ENCODE results near the gene AMN1. TPM values are rescaled to one million over a fixed set of nuclear protein-coding genes. Genes with fewer than 3 reads are reported as not detected.

Gene AMN1
- total RNA-seq, 1 experiment from 2014 or later = 15.8 TPM

DNA sequence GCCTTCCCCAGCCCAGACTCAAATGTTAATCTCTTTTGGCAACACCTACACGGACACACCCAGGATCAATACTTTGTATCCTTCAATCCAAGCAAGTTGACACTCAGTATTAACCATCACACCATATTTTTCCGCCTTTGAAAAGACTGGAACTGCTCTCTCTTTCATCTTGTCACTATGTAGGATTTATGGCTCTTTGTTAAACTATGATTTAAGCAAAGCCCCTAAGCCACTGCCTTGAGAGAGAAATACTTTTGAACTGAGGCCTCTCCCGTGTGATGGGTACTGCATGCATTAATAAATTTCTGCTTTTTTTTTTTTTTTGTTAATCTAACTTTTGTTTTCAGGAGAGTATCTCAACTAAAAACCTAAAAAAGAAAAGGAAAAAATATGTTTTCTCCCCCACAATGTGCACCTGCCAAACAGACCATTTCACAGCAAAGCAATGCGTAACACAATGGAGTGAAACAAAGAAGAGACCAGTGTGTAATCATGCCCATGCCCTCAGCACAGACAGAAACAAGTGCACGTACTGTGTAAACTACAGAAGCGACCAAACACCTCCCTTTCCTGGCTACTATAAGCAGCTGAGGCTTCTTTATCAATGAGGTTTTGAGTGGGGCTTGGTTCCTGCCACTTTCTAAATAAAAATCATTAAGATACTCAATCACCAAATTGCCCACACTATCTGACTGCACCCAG is 97.6 kb downstream of the AMN1 start:
- no peaks in the 10 kb centered on the region for H3K27me3 ChIP-seq (replicated peaks; ENCODE audit: insufficient read depth, low read depth, low read length, poor library complexity)
- intact Hi-C loops (cut with micrococcal nuclease; ENCODE audit: unreplicated experiment) = loop anchor here (10.0 kb wide), 1 partner anchor 786 kb away; no protein-coding TSS in a partner anchor
- TF ChIP-seq, protein P1, sequence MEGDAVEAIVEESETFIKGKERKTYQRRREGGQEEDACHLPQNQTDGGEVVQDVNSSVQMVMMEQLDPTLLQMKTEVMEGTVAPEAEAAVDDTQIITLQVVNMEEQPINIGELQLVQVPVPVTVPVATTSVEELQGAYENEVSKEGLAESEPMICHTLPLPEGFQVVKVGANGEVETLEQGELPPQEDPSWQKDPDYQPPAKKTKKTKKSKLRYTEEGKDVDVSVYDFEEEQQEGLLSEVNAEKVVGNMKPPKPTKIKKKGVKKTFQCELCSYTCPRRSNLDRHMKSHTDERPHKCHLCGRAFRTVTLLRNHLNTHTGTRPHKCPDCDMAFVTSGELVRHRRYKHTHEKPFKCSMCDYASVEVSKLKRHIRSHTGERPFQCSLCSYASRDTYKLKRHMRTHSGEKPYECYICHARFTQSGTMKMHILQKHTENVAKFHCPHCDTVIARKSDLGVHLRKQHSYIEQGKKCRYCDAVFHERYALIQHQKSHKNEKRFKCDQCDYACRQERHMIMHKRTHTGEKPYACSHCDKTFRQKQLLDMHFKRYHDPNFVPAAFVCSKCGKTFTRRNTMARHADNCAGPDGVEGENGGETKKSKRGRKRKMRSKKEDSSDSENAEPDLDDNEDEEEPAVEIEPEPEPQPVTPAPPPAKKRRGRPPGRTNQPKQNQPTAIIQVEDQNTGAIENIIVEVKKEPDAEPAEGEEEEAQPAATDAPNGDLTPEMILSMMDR (conservative IDR thresholded peaks at IDR 0.05; ENCODE audit: low read depth, low read length) = no peak
- no peak for TF ChIP-seq EZH2 (IDR thresholded peaks at IDR 0.05; ENCODE audit: borderline replicate concordance, low read depth, low read length, poor library complexity, severe bottlenecking)
- CTCF ChIA-PET = no interaction called here
- no peaks in the 10 kb centered on the region for H3K9me3 ChIP-seq (ENCODE audit: low read depth, low read length, poor library complexity, severe bottlenecking)
- H3K27ac ChIP-seq (ENCODE audit: low read depth, low read length, poor library complexity, severe bottlenecking) = no peak overlapping the region
- no peaks in the 10 kb centered on the region for H3K36me3 ChIP-seq (ENCODE audit: insufficient read depth, low read length, poor library complexity, severe bottlenecking)
- no peak overlapping the region for H3K4me3 ChIP-seq (ENCODE audit: low read depth, low read length, poor library complexity, severe bottlenecking)
- POLR2A ChIA-PET (ENCODE audit: low non-redundant PET) = interaction anchor here (0.6 kb wide), 1 partner anchor 196 kb away, joined by 3 read pairs; no protein-coding TSS in a partner anchor
- H3K4me1 ChIP-seq (ENCODE audit: insufficient read depth, low read length, poor library complexity, severe bottlenecking) = no peaks in the 10 kb centered on the region
- BruUV-seq (replicated peaks) = no TSS peak
- no peak for DNase-seq (ENCODE audit: low spot score)

DNA sequence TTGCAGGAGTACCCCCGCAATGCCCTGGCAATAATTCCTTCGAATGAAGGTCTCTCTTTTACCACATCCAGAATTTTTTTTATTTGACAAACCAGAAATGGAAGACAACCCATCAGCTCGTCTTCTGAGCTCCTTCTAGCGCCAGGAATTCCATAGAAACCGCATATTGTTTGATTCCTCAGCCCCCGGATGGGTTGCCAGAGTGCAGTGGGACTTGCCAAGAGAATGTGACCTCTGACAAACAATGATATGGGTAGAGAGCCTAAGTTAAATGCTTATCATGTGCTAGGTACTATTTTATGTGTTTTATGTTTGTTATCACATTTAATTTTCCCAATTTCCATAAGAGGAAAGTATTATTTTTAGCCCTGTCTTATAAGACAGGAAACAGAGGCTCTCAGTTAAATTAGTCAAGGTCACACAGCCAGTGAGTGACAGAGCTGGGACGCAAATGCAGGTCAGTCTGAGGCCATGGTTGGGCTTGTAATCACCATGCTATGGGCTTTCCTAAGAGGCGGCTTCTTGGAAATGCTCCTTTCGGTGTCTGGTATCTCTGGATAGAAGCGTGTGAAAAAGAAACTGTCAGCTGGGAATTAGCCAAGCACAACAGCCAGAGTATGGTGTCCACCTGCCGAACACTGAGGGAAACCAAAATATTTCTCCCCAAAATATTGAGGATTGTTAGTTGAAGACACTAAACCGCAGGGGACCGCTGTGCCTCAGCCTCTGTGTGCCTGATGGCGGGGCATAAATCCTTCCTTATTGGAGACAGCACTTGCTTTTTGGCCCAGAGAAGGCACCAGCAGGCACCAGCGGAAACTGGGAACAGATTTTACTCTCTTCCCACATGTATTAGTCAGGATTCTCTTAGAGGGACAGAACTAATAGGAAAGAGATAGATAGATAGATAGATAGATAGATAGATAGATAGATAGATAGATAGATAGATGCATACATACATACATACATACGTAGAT is 98.8 kb downstream of the AMN1 start:
- no peak overlapping the region for H3K27ac ChIP-seq (ENCODE audit: low read depth, low read length, poor library complexity, severe bottlenecking)
- TF ChIP-seq, protein P1 (conservative IDR thresholded peaks at IDR 0.05; ENCODE audit: low read depth, low read length) = no peak
- TF ChIP-seq EZH2 (IDR thresholded peaks at IDR 0.05; ENCODE audit: borderline replicate concordance, low read depth, low read length, poor library complexity, severe bottlenecking) = no peak
- H3K9me3 ChIP-seq (ENCODE audit: low read depth, low read length, poor library complexity, severe bottlenecking) = no peaks in the 10 kb centered on the region
- H3K4me3 ChIP-seq (ENCODE audit: low read depth, low read length, poor library complexity, severe bottlenecking) = no peak overlapping the region
- H3K36me3 ChIP-seq (ENCODE audit: insufficient read depth, low read length, poor library complexity, severe bottlenecking) = no peaks in the 10 kb centered on the region
- POLR2A ChIA-PET (ENCODE audit: low non-redundant PET) = no interaction called here
- no peaks in the 10 kb centered on the region for H3K4me1 ChIP-seq (ENCODE audit: insufficient read depth, low read length, poor library complexity, severe bottlenecking)
- no peak for DNase-seq (ENCODE audit: low spot score)
- intact Hi-C loops (cut with micrococcal nuclease; ENCODE audit: unreplicated experiment) = loop anchor here (10.0 kb wide), 1 partner anchor 785 kb away; no protein-coding TSS in a partner anchor
- no peaks in the 10 kb centered on the region for H3K27me3 ChIP-seq (replicated peaks; ENCODE audit: insufficient read depth, low read depth, low read length, poor library complexity)
- no TSS peak for BruUV-seq (replicated peaks)
- CTCF ChIA-PET = no interaction called here

DNA sequence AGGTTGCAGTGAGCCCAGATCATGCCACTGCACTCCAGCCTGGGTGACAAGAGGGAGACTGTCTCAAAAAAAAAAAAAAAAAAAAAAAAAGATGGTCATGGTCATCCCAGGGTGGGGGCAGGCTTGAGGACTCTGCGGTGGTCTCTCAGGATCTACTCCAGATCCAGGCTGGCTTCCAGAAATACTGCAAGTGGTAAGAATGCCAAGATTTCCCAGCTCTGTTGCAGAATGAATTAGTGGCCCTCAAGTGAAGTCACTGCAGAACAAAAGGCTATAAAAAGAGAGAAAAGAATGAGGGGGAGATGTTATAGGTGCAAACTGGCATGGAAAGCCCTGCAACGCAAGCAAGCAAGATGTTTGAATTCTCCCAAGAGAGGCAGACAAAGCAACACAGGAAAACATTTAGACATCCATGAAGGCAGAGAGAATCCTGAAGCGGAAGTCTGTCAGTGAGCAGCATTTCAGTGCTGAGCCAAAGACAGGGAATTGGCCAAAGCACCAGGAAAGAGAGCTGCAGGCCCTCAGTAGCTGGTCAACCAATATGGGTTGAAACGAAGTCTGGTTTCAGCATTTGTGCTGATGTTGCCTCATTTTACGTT is 101.3 kb downstream of the AMN1 start:
- intact Hi-C loops (cut with micrococcal nuclease; ENCODE audit: unreplicated experiment) = no loop called here
- Histone ChIP-seq H3K27ac (ENCODE audit: low read depth, low read length, poor library complexity, severe bottlenecking) (no peak overlapping the region), H3K9me3 (ENCODE audit: low read depth, low read length, poor library complexity, severe bottlenecking) (no peaks in the 10 kb centered on the region), H3K27me3 (replicated peaks; ENCODE audit: insufficient read depth, low read depth, low read length, poor library complexity) (no peaks in the 10 kb centered on the region), H3K4me1 (ENCODE audit: insufficient read depth, low read length, poor library complexity, severe bottlenecking) (no peaks in the 10 kb centered on the region), H3K4me3 (ENCODE audit: low read depth, low read length, poor library complexity, severe bottlenecking) (no peak overlapping the region), H3K36me3 (ENCODE audit: insufficient read depth, low read length, poor library complexity, severe bottlenecking) (no peaks in the 10 kb centered on the region)
- TF ChIP-seq, protein P1 (conservative IDR thresholded peaks at IDR 0.05; ENCODE audit: low read depth, low read length) = no peak
- no peak for TF ChIP-seq EZH2 (IDR thresholded peaks at IDR 0.05; ENCODE audit: borderline replicate concordance, low read depth, low read length, poor library complexity, severe bottlenecking)
- ChIA-PET CTCF (no interaction called here), POLR2A (ENCODE audit: low non-redundant PET) (no interaction called here)
- DNase-seq (ENCODE audit: low spot score) = no peak
- BruUV-seq (replicated peaks) = no TSS peak

Measured in A673 (cell line).